ENCODE measurements around the gene PTGR3. TPM values are rescaled to one million over a fixed set of nuclear protein-coding genes. Genes with fewer than 3 reads are reported as not detected.
"Not testable (repeated sequence)": the region's sequence is repeated elsewhere in the genome, so short reads cannot be mapped to it uniquely, and the experiment has no call there.

Gene PTGR3
- total and polyA plus RNA-seq, 12 donors: 8.8 to 40.2 (median 19.3) TPM

DNA sequence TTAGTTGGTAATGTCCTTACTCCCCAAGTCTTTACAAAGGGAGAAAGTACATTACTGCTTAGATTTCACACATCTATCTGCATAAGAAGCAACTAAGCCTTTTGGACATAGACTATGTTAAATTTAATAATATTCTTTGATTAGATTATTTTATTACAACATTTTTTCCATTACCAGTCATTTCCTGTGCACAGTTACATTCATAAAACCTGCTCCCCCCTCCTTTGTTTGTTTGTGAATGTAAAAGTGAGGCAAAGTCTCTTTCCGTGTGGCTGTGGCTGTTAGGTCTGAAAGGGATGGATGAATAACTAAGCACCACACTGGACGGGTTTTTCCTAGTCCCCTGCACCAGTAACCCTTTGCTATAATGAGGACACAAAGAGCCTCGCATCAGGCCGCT is 9.6 kb downstream of the PTGR3 start:
- Histone ChIP-seq H3K4me3 (no peak overlapping the region), H3K27ac (no peak overlapping the region), H3K9me3 (replicated peaks in 1 of 3) (no peaks in the 10 kb centered on the region), H3K36me3 (replicated peaks in 1 of 2) (peaks cover 0 to 6% of the 10 kb centered on the region in 2 donors), H3K4me1 (replicated peaks in 1 of 2) (peaks cover 5 to 34% of the 10 kb centered on the region in 2 donors), H3K27me3 (no peaks in the 10 kb centered on the region)
- no peak for TF ChIP-seq POLR2A (IDR thresholded peaks at IDR 0.05)
- TF ChIP-seq, protein P1, sequence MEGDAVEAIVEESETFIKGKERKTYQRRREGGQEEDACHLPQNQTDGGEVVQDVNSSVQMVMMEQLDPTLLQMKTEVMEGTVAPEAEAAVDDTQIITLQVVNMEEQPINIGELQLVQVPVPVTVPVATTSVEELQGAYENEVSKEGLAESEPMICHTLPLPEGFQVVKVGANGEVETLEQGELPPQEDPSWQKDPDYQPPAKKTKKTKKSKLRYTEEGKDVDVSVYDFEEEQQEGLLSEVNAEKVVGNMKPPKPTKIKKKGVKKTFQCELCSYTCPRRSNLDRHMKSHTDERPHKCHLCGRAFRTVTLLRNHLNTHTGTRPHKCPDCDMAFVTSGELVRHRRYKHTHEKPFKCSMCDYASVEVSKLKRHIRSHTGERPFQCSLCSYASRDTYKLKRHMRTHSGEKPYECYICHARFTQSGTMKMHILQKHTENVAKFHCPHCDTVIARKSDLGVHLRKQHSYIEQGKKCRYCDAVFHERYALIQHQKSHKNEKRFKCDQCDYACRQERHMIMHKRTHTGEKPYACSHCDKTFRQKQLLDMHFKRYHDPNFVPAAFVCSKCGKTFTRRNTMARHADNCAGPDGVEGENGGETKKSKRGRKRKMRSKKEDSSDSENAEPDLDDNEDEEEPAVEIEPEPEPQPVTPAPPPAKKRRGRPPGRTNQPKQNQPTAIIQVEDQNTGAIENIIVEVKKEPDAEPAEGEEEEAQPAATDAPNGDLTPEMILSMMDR (IDR thresholded peaks at IDR 0.05): no peak
- WGBS, 4 donors: 73 to 93% (median 79%) methylated on average over 4 of the region's 4 CpGs
- no peak for DNase-seq
- intact Hi-C loops (cut with DNase I): no loop called here

DNA sequence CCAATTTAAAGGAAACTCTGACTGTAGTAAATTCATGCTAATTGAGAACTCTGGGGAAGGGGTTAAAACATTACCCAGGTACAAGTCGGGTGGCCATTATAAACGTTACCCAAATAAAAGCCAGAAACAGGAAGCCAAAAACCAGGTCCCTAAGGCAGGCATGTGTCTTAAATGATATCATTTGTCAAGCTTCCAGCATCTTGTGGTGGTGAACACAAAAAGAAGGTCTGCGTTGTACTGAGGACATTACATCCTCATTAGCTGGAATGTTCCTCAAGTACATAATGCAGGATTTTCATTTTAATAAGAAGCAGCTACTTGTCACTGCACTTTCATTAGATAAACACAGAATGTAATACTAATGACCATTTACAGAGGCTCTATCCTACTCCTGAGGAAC is 10.9 kb downstream of the PTGR3 start:
- TF ChIP-seq, protein P1 (IDR thresholded peaks at IDR 0.05): no peak
- TF ChIP-seq POLR2A (IDR thresholded peaks at IDR 0.05): no peak
- H3K4me1 ChIP-seq (replicated peaks in 1 of 2): peaks cover 0 to 24% of the 10 kb centered on the region in 2 donors
- no peak for DNase-seq
- H3K27me3 ChIP-seq: no peaks in the 10 kb centered on the region
- no peaks in the 10 kb centered on the region for H3K9me3 ChIP-seq (replicated peaks in 1 of 3)
- H3K36me3 ChIP-seq (replicated peaks in 1 of 2): peaks cover 0 to 6% of the 10 kb centered on the region in 2 donors
- WGBS, 4 donors: 25 to 52% (median 40%) methylated on average over 3 of the region's 3 CpGs
- intact Hi-C loops (cut with DNase I): no loop called here
- no peak overlapping the region for H3K4me3 ChIP-seq
- H3K27ac ChIP-seq: no peak overlapping the region

DNA sequence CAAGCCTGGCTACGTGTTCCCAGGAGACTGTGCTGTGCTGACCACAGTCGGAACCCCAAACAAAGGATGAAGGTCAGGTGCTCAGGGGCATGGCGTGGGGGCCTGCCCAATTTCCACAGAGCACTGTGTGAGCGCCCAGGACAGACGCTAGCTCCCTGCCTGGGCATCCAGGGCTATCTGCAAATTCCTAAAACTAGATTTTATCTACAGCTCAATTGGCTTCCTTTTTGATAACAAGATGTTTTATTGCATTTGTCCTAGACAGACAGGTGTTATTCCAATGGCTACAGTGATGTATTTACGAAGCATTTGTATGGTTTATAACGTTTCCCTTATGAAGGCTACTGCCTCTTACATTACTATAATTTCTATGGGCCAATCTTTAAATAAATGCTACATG is 16.0 kb downstream of the PTGR3 start:
- no peak for DNase-seq
- H3K4me1 ChIP-seq (replicated peaks in 1 of 2): no peaks in the 10 kb centered on the region
- WGBS, 4 donors: 71 to 75% (median 72%) methylated on average over 6 to 7 of the region's 7 CpGs
- no peaks in the 10 kb centered on the region for H3K36me3 ChIP-seq (replicated peaks in 1 of 2)
- H3K27me3 ChIP-seq: no peaks in the 10 kb centered on the region
- no peak for TF ChIP-seq POLR2A (IDR thresholded peaks at IDR 0.05)
- TF ChIP-seq, protein P1 (IDR thresholded peaks at IDR 0.05): no peak
- H3K27ac ChIP-seq: no peak overlapping the region
- intact Hi-C loops (cut with DNase I): no loop called here
- no peaks in the 10 kb centered on the region for H3K9me3 ChIP-seq (replicated peaks in 1 of 3)
- no peak overlapping the region for H3K4me3 ChIP-seq

DNA sequence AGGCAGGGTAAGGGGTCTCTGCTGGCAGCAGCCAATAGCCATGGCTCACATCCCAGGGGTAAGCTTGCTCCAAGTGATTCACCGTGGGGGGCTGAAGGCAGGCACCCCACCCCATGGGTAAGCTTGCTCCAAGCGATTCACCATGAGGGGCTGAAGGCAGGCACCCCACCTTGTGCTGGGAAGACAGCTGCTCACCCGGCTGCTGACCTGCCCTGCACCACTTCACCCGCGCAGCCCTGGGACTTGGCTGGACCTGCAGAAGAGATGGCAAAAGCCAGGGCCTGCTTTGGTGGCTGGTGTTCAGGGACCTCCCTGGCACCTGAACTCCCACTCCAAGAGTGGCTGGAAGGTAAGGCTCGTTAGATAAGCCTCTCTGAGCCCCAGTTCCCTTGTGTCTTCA is 19.2 kb downstream of the PTGR3 start:
- intact Hi-C loops (cut with DNase I): no loop called here
- WGBS, 4 donors: 84 to 100% (median 93%) methylated on average over 1 to 6 of the region's 6 CpGs
- Histone ChIP-seq H3K4me3 (no peak overlapping the region), H3K27ac (no peak overlapping the region), H3K4me1 (replicated peaks in 1 of 2) (no peaks in the 10 kb centered on the region), H3K9me3 (replicated peaks in 1 of 3) (no peaks in the 10 kb centered on the region), H3K36me3 (replicated peaks in 1 of 2) (no peaks in the 10 kb centered on the region), H3K27me3 (no peaks in the 10 kb centered on the region)
- DNase-seq: no peak
- TF ChIP-seq, protein P1 (IDR thresholded peaks at IDR 0.05): no peak
- TF ChIP-seq POLR2A (IDR thresholded peaks at IDR 0.05): no peak

DNA sequence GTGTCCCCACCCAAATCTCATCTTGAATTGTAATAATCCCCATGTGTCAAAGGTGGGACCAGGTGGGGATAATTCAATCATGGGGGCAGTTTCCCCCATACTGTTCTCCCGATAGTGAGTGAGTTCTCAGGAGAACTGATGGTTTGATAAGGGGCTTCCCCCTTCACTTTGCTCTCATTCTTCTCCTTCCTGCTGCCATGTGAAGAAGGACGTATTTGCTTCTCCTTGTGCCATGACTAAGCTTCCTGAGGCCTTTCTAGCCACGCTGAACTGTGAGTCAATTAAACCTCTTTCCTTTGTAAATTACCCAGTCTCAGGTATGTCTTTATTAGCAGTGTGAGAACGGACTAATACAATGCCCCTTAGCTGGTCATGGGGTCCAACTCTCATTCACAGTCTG is 21.2 kb downstream of the PTGR3 start:
- H3K9me3 ChIP-seq (replicated peaks in 1 of 3); DNase-seq; H3K27me3 ChIP-seq; intact Hi-C loops (cut with DNase I); H3K4me1 ChIP-seq (replicated peaks in 1 of 2); H3K4me3 ChIP-seq; H3K27ac ChIP-seq; H3K36me3 ChIP-seq (replicated peaks in 1 of 2): not testable (repeated sequence)
- WGBS, 4 donors: 75 to 95% (median 86%) methylated on average over 4 of the region's 4 CpGs
